Activated effector memory CD4-positive, alpha-beta T cell treated with Interleukin-2 at 50 U/mL for 16 hours (primary cell): ENCODE data around the gene TMTC2.

Source experiments
- DNase-seq: peaks from one replicate; pipeline ENCODE4 v3.0.0-alpha.2; 2020

TMTC2 gene

GRCh38 chr12:82682851-82683261 is 3.9 kb upstream of the TMTC2 start:
- DNase-seq = no peak

GRCh38 chr12:82685790-82686167 is 927 bp upstream of the TMTC2 start:
- DNase-seq = peak; percentile 84

- DNase-seq = peak; percentile 52
Observed at GRCh38 chr12:82687021-82688011, 610 bp downstream of the TMTC2 start.

DNA sequence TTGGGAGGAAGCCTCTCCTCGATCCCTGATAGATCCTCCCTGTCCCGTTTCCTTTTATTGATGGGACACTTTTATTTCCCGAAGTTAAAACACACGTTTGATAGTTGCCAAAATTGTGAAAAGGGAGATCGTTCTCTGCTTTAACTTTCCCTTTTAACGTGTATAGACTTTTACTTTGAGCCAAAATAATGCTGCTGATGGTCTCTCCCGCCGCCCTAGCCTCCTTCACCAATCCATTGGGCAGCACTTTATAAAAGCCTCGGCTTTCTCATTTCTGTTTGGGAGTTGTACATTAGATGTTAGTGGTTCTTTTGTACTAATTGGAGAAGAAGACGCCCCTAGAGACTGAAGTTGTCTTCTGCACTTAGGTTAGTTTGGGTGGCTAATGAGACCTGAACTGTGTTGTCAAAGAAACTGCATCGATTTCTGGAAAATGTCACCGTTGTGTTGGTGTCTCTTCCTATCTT is 1.4 kb downstream of the TMTC2 start:
- DNase-seq = no peak

GRCh38 chr12:82688596-82688995 is 1.9 kb downstream of the TMTC2 start:
- DNase-seq = no peak

GRCh38 chr12:82690006-82690405 is 3.3 kb downstream of the TMTC2 start:
- no peak for DNase-seq

- DNase-seq = no peak
Observed at GRCh38 chr12:82691513-82691912, 4.8 kb downstream of the TMTC2 start.

- DNase-seq = no peak
Observed at GRCh38 chr12:82694276-82694675, 7.6 kb downstream of the TMTC2 start.

- no peak for DNase-seq
Observed at GRCh38 chr12:82694970-82695369, 8.3 kb downstream of the TMTC2 start.

DNA sequence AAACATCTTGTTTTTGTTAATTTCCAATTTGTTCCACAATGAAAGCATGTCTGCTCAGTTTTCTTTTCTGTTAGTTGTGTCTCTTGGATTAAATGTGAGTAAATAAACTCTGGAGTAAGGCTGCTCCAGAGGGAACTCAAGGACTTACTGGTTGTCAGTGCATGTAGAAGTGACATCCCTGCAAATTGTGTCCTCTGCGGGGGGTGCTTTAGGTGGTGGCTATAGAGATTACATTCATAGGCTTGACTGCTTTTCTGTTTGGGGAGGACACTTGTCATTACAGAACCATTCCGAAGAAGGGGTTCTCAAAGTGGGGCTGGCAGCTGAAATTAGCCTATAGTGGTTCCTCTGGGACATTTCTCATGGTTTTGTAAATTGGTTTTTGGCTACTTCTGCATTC is 8.8 kb downstream of the TMTC2 start:
- DNase-seq = no peak

DNA sequence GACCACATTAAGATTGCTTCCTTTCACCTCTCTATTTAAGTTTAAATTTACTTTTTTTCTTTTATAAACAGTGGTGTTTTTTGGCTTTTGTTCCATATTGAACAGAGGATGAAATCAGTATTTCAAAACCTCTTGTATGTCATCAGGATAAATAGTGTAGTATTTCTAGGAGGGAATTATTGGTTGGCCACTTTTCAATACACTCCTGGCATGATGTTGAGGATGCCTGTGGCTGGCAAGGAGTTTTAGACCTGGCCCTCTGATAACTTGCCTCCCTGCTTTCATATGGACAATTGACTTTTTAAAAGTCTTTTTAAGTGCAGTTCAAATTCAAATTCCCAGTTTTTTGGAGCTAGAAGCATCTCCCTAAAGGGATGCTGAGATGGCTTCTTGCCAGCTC is 9.8 kb downstream of the TMTC2 start:
- no peak for DNase-seq

- DNase-seq = no peak
Observed at GRCh38 chr12:82698708-82699564, 12.2 kb downstream of the TMTC2 start.

- no peak for DNase-seq
Observed at GRCh38 chr12:82705774-82706173, 19.1 kb downstream of the TMTC2 start.

- DNase-seq = no peak
Observed at GRCh38 chr12:82708061-82708879, 21.6 kb downstream of the TMTC2 start.

GRCh38 chr12:82709794-82710355 is 23.2 kb downstream of the TMTC2 start:
- DNase-seq = no peak

DNA sequence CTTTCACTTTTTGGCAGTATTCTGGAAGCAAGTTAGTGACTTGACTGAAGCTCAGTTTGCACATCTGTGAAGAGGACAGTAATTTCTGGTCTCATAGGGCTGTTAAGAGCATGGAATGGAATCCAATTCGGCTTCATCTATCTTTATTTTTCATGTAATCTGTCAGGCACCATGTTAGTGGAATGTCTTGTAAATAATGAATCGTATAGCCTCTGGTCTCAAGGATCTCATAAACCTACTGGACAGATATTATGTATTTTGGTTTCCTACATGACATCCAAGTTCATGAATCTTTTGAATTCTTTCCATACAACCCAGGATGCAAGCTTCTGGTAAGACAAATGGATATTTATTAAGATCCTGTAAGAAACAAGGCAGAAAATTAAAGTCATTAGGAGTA is 24.0 kb downstream of the TMTC2 start:
- no peak for DNase-seq

DNA sequence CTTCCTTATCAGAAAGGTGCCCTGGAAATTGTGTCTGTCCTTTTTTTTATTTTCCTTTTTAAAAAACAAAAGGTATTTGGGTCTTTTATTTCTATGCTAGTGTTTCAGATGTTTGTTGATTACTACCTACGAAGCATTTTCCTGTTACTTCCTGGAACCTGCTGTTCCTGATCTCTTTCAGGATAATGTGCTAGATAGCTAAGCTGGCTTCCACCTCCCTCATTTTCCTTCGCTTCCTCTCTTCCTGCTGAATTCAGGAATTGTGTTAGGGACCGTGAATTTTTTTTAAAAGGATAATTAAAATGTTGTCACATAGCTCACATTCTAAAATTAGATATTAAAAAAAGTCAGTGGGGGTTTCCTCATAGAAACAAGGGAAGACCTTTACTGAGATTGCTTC is 27.7 kb downstream of the TMTC2 start:
- no peak for DNase-seq

- DNase-seq = no peak
Observed at GRCh38 chr12:82721726-82722125, 35.0 kb downstream of the TMTC2 start.

DNA sequence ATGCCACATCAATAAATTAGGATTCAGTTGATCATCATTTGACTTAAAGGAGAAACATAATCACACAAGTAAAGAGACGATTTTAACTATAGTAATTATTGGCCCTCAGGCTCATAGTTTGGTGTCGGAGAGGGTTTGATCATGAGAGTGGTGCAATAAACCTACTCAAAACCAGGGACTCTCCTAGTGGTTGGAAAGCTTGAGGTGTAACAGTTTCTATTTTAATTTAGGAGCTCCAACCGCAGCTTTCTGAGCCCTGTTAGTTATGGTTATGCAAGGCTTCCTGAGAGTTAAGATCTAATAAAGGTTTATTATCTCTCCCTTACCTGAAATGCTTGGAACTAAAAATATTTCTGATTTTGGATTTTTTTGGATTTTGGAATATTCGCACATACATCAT is 36.4 kb downstream of the TMTC2 start:
- DNase-seq = no peak

GRCh38 chr12:82723891-82724290 is 37.2 kb downstream of the TMTC2 start:
- no peak for DNase-seq

GRCh38 chr12:82725741-82726140 is 39.0 kb downstream of the TMTC2 start:
- no peak for DNase-seq

DNA sequence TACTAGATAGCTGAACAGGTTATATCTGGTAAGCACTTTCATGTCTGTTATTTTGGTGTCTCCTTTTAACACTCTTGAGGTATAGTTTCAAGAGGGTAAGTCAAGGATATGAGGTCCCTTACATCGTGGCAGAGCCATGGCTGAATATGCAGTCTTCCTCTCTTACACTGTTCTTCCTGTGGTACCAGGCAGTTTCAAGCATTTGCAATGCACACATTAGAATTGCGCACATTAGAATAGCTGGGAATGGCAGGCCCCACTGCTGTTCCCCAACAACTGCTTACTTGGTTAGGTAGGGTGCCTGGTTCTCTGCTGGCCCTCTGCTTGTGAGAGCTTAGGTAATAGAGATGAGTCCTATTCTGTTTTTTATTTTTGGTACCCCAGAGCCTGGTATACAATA is 41.2 kb downstream of the TMTC2 start:
- DNase-seq = no peak
